ENCODE results near the gene DAO.

Gene DAO

GRCh38 chr12:108916336-108916735, 36.4 kb downstream of the DAO start:
- H3K4me3 ChIP-seq (replicated peaks in 1 of 2; ENCODE audit: low read depth in 2 of 2, low read length in 2 of 2): no peak overlapping the region
- no peak for TF ChIP-seq CTCF (IDR thresholded peaks at IDR 0.05; ENCODE audit: low read depth, low read length)
- no peak for DNase-seq (ENCODE audit: low read depth in 2 of 2)

- DNase-seq (ENCODE audit: low read depth in 2 of 2): no peak
- TF ChIP-seq CTCF (IDR thresholded peaks at IDR 0.05; ENCODE audit: low read depth, low read length): no peak
- H3K4me3 ChIP-seq (replicated peaks in 1 of 2; ENCODE audit: low read depth in 2 of 2, low read length in 2 of 2): no peak overlapping the region
Measured at GRCh38 chr12:108918206-108918605, 38.3 kb downstream of the DAO start.

- DNase-seq (ENCODE audit: low read depth in 2 of 2): no peak
- TF ChIP-seq CTCF (IDR thresholded peaks at IDR 0.05; ENCODE audit: low read depth, low read length): no peak
- H3K4me3 ChIP-seq (replicated peaks in 1 of 2; ENCODE audit: low read depth in 2 of 2, low read length in 2 of 2): no peak overlapping the region
Measured at GRCh38 chr12:108918960-108919642, 39.2 kb downstream of the DAO start.

- H3K4me3 ChIP-seq (replicated peaks in 1 of 2; ENCODE audit: low read depth in 2 of 2, low read length in 2 of 2): no peak overlapping the region
- no peak for TF ChIP-seq CTCF (IDR thresholded peaks at IDR 0.05; ENCODE audit: low read depth, low read length)
- no peak for DNase-seq (ENCODE audit: low read depth in 2 of 2)
Measured at GRCh38 chr12:108921946-108922345, 42.1 kb downstream of the DAO start.

- no peak for DNase-seq (ENCODE audit: low read depth in 2 of 2)
- no peak overlapping the region for H3K4me3 ChIP-seq (replicated peaks in 1 of 2; ENCODE audit: low read depth in 2 of 2, low read length in 2 of 2)
- TF ChIP-seq CTCF (IDR thresholded peaks at IDR 0.05; ENCODE audit: low read depth, low read length): no peak
Measured at GRCh38 chr12:108922918-108923317, 43.0 kb downstream of the DAO start.

- no peak for TF ChIP-seq CTCF (IDR thresholded peaks at IDR 0.05; ENCODE audit: low read depth, low read length)
- no peak for DNase-seq (ENCODE audit: low read depth in 2 of 2)
- H3K4me3 ChIP-seq (replicated peaks in 1 of 2; ENCODE audit: low read depth in 2 of 2, low read length in 2 of 2): no peak overlapping the region
Measured at GRCh38 chr12:108928695-108929094, 48.8 kb downstream of the DAO start.

- no peak overlapping the region for H3K4me3 ChIP-seq (replicated peaks in 1 of 2; ENCODE audit: low read depth in 2 of 2, low read length in 2 of 2)
- no peak for DNase-seq (ENCODE audit: low read depth in 2 of 2)
- TF ChIP-seq CTCF (IDR thresholded peaks at IDR 0.05; ENCODE audit: low read depth, low read length): no peak
Measured at GRCh38 chr12:108930155-108930554, 50.3 kb downstream of the DAO start.
